ENCODE data around the gene ATXN1.

GRCh38 chr6:16399158-16399557 lies 362.1 kb downstream of the ATXN1 start:
- no peak for TF ChIP-seq MAFK (IDR thresholded peaks at IDR 0.05; ENCODE audit: partially characterized antibody)
- TF ChIP-seq EP300 (IDR thresholded peaks at IDR 0.05) = no peak
- TF ChIP-seq CTCF (IDR thresholded peaks at IDR 0.05) = no peak
- no peak for TF ChIP-seq JUNB (IDR thresholded peaks at IDR 0.05)
- no peak for TF ChIP-seq CHD4 (IDR thresholded peaks at IDR 0.05; ENCODE audit: borderline replicate concordance)
- TF ChIP-seq USF2 (IDR thresholded peaks at IDR 0.05) = no peak
